Measurements from ENCODE around the gene GDPD2.
"Not testable (repeated sequence)": the region's sequence is repeated elsewhere in the genome, so short reads cannot be mapped to it uniquely, and the experiment has no call there.

The GDPD2 gene, protein sequence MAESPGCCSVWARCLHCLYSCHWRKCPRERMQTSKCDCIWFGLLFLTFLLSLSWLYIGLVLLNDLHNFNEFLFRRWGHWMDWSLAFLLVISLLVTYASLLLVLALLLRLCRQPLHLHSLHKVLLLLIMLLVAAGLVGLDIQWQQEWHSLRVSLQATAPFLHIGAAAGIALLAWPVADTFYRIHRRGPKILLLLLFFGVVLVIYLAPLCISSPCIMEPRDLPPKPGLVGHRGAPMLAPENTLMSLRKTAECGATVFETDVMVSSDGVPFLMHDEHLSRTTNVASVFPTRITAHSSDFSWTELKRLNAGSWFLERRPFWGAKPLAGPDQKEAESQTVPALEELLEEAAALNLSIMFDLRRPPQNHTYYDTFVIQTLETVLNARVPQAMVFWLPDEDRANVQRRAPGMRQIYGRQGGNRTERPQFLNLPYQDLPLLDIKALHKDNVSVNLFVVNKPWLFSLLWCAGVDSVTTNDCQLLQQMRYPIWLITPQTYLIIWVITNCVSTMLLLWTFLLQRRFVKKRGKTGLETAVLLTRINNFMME

DNA sequence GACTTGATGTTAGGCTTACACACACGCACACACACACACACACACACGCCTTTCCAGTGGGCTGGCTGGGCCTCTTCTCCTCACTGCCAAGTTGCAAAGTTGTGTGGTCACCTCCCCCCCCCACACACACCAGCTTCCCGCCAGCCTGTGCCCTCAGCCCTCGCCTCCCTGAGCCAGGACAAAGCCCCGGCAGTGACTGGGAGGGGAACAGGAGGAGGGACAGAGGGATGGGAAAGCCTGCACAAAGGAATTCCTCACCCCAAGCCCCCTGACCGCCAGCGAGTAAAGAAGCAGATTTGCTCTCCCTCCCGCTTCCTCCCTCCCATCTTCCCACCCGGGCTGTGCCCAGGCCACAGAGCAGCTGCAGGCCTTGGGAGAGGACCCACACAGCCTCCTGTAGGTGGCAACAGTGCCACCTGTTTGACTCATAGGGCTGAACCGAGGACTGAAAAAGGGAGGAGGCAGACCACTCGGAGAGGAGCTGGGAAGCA, at the start of gene GDPD2:
GDPD2 (plus strand) TSS at position 464 of the 491 bp plus-strand sequence. CDS start 1,671 bp downstream, outside the sequence.
- DNase-seq, result no peak

DNA sequence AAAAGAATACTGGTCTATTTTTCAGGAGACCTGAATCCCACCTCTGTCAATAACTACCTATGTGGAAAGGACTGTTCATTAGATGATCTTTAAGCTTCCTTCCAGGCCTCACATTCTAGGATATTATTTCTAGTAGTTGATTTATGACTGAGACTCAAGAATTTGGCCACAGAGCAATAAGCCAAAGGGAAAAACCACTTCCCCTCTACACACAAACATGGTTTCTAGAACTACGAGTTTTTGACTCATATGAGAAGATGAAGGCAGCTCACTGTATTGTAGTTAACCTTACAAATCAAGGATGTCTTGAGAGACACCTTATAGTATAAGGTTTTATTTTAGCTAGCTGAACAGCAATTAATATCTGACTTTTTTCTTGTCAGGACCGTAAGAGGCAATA, 36.9 kb upstream of the GDPD2 start:
- peak; percentile 73 for DNase-seq

DNA sequence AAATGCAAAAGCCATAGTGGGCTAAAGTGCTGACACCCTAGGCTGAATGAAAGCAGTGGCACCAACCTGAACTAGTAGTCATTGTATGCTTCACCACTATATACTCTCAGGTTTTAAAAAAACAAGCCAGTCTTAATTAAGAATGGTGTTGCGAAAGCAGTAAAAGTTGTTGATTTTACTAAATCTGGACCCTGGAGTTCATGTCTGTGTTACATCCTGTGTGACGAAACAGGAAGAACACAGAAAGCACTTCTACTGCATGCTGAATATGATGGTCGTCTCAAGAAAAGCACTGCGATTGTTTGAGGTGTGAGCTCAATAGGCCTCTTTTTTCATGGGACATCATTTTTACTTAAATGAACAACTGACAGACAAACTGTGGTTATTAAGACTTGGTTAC, 24.2 kb upstream of the GDPD2 start:
- DNase-seq, result peak; percentile 72

DNA sequence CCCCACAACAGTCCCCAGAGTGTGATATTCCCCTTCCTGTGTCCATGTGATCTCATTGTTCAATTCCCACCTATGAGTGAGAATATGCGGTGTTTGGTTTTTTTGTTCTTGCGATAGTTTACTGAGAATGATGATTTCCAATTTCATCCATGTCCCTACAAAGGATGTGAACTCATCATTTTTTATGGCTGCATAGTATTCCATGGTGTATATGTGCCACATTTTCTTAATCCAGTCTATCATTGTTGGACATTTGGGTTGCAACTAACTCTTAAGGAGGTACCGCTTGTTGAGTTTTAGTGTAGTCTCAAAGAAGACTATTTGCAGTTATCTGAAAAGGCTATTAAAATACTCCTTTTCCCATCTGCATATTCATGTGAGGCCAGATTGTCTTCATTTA, 22.9 kb upstream of the GDPD2 start:
- not testable (repeated sequence) for DNase-seq

DNA sequence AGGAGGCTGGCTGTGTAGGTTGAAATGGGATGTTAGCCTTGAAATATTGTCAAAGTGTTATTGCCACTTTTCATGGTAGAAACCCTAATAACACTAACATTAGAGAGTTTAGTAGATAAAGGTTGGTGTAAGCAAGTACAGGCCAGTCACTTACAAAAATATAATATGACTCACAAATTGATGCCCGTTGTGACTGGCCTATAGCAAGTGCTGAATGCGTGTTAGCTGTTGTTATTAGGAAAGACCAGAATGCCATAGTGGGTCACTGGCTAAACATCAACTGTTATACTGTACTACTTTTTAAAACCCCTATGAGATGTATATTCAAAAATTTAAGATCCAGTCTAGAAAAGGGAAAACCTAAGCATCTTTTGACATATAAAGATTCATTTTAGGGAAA, 20.4 kb upstream of the GDPD2 start:
- DNase-seq, result no peak

DNA sequence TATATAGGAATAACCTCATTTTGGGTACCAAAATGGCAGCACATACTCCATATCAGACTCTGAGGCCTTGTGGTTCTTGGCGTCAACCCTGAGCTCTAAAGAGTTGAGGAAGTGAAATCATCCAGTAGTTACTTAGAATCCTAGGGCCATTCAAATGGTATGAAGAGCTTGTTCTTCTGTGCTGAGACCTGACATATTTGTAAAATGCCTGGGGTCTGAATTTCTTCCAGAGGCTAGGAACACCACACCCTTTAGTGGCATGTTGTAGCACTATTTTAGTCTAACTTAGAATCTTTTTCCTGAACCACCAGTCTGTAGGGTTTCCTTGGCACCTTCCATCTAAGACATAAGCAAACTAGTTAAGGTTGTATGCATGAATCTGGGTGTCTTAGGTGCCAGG, 18.1 kb upstream of the GDPD2 start:
- peak; percentile 46 for DNase-seq

DNA sequence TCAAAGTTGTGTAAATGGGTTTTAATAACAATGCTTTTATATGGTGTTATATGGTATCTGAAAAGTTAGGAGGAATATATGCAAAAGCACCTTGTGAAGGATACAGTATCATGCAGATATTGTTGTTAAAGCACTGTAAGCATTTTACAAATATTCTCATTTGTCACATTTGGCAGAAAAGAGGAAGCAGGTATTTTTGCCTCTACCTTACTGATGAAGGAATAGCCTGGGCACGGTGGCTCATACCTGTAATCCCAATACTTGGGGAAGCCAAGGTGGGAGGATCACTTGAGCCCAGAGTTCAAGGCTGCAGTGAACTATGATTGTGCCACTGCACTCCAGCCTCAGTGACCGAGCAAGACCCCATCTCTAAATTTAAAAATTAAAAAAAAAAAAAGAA, 12.2 kb upstream of the GDPD2 start:
- no peak for DNase-seq

DNA sequence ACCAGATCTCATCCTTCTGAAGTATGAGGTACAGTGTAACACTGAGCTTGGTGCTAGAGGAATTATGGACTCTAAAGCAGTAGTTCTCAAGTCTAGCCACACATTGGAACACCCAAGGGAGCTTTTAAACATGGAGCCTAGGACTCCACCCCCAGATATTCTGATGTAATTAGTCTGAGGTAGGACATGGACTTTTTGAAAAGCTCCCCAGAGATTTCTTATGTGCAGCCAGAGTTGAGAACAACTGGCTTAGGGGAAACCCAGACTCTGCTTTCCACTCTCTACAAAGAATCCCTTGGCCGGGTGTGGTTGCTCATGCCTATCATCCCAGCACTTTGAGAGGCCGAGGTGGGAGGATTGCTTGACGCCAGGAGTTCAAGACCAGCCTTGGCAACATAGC, 11.6 kb upstream of the GDPD2 start:
- DNase-seq, result no peak

DNA sequence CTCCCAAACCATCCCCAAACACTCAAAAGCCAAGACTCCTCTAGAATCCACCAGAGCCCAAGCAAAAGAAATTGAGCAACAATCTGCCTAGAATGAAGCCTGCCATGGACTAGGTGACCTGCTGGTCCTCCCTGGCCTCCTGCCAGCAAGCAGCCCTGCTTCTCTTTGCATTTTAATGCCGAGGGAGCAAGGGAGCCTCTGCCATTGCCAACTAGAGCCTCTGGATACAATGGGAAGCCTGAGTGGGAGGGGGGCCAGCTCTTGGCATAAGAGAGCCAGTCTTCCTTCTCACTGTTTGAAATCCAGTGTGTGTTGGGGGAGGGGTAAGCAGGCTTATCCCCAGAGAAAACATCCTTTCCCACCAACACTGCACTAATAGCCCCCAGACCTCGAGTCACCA, 1.5 kb upstream of the GDPD2 start:
- no peak for DNase-seq

DNA sequence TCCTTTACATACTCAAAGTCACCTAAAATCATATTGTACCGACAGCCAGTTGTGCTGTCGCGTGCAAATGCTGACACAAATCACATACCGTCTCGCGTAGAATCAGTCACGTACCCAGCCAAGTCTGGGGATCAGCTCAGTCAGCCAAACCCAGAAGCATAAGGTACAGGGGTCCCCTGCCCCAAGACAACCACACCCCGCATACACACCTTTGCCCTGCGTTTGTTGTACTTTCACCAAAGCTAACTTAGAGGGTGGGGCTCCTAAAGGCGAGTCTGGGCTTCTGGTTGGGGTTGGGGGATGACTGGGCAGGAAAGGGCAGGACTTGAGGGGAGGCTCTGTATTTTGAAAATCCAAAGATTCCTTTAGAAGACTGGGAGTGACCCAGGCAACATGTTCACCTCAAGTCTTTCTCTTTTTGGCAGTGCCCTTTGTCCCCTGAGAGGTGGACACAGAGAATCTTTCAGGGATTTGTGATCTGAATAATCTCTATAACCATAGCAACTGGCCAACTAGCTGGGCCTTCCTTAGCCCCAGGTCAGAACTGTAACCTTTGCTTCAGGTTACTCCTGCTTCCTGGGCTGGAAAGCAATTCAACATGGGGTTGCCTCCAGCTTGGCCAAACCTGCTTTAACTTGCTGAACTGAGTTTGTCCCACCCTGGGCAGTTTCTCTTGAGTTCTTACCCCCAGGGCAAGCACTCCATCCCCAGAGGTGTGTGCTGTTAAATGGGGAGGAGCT, 992 bp downstream of the GDPD2 start:
- DNase-seq, result no peak

DNA sequence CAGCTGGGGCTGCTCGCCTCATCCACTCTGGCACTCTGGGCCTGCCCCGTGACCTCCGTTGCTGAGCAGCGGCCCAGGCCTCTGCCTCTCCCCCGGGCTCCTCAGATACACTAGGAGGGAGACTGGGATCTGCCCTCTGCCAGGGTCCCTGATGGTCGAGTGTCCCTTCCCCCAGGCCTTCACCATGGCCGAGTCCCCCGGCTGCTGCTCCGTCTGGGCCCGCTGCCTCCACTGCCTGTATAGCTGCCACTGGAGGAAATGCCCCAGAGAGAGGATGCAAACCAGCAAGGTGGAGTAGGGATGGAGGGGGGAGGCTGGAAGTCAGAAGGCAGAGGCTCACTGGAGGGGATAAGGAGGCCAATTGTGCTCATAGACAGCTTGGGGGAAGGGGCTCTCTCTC, 1.7 kb downstream of the GDPD2 start:
- DNase-seq, result no peak

DNA sequence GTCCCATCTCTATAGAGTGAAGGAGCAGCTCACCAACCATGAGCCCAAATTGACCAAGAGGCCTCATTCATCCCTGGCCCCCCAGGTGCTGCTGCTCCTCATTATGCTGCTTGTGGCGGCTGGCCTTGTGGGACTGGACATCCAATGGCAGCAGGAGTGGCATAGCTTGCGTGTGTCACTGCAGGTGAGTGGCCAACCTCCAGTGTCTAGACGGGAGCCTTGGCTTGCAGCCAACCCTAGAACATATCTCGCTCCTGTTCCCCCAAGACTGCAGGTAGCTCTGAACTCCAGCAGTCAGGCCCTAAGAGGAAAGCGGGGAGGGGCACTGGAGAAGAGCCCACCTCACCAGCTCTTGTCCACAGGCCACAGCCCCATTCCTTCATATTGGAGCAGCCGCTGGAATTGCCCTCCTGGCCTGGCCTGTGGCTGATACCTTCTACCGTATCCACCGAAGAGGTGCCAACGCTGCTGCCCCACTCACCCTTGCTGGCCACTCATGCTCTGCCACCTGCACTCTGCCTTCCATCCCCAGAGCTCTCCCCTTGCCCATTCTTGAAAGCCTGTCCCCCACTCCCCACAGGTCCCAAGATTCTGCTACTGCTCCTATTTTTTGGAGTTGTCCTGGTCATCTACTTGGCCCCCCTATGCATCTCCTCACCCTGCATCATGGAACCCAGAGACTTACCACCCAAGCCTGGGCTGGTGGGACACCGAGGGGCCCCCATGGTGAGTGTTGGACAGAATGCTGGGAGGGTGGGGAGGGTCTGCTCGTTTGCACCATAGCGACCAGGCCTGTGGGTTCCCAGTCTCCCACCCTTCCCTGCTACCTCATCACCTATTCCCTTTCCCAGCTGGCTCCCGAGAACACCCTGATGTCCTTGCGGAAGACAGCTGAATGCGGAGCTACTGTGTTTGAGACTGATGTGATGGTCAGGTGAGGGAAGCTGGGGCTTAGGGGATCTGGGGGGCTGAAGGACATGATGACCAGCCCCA, 3.5 kb downstream of the GDPD2 start:
- no peak for DNase-seq

DNA sequence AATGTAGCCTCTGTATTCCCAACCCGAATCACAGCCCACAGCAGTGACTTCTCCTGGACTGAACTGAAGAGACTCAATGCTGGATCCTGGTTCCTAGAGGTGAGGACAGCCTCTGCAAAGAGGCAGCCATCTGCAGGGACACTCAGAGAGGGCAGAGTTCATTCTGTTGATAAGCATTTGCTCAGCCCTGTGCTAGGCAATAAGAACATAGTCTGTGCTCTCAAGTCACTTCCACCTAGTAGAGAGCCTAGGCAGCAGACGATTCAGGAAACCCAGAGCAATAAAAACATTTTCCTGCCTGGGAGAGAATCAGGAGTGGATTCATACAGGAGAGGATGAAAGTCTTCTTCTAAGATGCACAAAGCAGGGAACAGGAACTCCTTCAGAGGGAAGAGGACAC, 4.3 kb downstream of the GDPD2 start:
- no peak for DNase-seq

DNA sequence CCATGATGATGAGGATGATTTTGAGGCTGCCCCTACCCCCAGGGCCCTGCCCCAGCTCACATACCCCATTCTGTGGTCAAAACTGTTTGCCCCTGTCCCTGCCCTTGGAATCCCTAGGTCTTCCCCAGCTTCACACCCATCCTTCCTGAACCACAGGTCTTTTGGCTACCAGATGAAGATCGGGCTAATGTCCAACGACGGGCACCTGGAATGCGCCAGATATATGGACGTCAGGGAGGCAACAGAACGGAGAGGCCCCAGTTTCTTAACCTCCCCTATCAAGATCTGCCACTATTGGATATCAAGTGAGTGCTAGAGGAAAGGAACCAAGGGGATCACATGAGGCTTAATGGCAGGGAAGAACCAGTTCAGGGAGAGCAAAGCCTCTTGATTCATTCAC, 6.6 kb downstream of the GDPD2 start:
- DNase-seq, result no peak

DNA sequence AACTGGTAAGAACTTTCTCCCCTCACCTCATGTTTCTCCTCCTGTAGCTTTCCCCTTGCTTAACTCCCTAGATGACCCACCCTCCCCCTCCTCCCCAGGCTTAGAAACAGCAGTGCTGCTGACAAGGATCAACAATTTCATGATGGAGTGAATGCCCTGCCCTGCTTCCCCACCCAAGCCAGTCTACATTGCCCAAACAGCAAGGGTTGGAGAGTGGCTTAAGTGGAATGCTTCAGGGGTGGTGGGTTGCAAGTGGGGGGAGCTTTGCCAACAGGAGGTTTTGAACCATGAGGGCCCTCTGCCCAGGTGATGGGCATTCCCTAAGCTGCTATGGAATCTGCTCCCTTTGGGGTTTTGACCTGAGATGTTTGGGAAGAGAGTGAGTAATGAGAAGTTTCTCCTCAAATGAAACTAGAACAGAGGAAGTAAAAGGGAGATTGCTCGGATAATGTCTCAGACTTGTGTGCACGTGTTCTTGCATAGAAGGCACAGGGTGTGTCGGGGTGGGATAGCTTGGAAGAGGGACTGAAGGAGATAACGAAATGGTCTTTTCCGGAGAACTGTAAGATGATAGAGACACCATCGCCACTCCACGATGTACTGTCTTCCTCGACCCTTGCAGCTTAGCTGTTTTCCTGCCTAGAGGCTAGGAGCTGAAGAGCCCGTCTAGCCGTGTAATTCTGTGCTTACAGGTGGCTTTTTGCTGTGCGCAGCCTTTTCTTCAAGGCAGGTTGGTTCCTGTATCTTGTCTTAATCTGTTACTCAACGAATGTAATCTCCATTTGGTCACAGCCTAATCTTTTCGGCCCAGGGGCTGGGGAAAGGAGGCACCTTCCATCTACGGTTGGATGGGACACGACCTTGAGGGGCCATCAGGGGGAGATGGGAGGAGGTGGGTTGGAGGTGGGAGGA, 10.1 kb downstream of the GDPD2 start:
- DNase-seq, result peak; percentile 28

DNA sequence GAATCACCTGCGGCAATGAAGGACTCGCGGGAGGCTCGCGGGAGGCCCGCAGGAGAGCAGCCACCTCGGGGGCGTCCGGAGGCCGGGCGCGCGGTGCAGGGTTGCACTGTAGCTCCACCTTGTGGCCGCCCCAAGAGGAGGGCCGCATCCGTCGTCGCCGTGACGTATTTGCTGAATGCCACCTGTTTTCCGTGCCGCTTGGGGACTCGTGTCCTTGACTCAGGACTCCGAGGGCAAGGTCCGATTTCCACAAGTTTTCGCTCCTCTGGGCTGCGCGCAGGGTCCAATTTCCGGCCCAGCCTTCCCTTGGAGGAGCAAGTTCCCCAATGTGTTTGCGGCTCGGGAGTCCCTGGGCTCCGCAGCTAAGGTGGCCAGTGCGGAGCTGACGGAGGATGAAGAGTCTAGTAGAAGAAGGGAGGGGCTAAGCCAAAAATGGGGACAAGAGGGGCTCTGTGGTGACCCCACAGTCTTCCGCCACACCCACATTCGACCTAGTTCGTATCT, 10.8 kb downstream of the GDPD2 start:
- DNase-seq, result peak; percentile 18

DNA sequence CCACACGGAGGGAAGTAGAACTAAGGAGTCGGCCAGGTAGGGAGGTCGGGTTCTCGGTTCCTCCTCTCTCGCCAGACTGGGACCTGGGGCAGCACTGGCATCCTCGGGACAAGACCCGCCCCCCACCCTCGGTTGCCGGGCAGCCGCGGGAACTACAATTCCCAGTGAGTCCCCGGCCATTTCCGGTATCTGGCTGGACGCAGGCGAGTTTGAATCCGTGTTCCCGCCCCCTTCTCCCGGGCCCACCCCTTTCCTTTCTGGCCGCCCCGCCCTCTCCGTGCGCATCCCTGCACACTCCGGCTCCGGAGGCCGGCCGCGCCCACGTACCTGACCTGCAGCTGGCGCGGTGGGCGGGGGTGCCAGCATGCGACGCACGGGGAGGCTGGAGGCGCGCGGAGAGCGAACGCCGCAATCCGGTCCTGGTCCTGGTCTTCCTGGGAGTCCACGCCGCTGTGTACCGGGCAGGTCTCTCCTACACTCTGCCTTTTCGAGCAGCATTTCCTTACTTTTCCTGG, 11.3 kb downstream of the GDPD2 start:
- DNase-seq, result peak; percentile 31

DNA sequence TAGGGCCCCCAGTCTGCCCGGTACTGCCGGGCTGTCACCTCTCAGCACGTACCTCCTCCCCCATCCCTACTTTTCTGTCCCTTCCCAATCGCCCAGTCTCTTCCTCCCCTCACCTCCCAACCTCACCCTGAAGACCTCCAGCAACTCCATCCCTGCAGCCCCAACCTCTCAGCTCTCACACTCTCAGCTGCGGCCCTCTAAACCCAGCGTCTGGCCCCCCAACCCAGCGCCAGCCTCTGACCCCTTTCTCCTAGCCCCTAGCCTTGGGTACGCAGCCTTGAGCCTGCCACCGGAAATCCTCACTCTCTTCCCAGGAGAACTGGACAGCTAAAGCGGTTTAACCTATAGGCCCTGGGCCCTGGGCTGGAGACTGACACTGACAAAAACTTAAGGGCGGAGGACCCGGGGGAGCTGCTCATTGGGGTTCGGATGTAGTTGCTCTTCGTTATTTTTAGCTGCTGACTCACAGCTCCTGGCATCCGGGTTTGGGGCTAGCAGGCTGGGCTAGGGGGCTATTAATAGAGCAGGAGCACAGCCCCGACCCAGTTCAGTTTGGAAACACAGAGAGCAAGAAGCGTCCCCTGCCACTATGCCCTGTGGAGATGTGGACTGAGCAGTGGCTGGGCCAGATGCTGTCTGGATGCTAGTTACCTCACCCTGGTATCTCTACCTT, 11.9 kb downstream of the GDPD2 start:
- no peak for DNase-seq

DNA sequence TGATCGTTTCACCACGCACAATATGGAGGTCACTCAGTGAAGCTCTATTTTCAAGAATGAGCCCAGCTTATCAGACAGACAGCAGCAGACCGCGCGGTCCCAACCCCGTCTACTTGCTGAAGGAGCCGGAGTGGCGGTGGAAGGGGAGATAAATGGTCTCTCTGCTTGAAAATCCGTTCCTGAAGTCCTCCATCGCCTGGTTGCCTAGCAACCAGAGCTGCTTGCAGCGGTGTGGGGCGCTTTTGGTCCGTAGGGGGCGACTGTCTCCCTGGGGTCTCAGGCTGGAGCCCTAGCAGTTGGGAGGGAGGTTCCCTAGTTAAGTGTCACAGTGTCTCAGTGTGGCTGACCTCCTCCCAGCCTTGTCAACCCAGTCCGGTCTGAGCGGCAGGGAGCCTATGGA, 13.2 kb downstream of the GDPD2 start:
- no peak for DNase-seq

DNA sequence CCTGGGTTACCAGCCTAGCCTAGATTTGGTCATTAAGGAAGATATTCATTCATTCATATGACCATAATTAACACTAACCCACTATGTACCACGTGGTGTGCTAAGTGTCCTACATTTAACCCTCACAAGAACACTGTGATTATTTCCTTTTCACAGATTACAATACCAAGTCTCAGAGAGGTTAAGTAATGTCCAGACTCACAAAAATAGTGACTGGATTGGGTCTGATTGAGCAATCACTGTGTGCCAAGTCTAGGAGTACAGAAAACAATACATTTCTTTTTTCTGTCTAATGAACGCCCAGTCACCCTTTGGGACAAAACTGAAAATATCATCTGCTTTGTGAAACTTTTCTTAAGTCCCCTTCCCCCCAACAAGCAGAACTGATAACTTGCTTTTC, 13.9 kb downstream of the GDPD2 start:
- DNase-seq, result peak; percentile 59
